Neural progenitor cell (in vitro differentiated cells): ENCODE results near the gene BDH1.
"Not testable (repeated sequence)": the region's sequence is repeated elsewhere in the genome, so short reads cannot be mapped to it uniquely, and the experiment has no call there.

ENCODE experiments used
- EZH2phosphoT487 ChIP-seq: fragments of 200-600 bp; sonication (generic); IDR thresholded peaks from 2 replicates; pipeline ENCODE4 v1.6.1; 2017; ENCODE audit warnings: antibody characterized with exemption
- TF ChIP-seq, protein P1 (sequence below): fragments of 200-600 bp; sonication (generic); IDR thresholded peaks from 2 replicates; pipeline ENCODE4 v1.5.1; 2017; ENCODE audit warnings: antibody characterized with exemption, mild to moderate bottlenecking

DNA sequence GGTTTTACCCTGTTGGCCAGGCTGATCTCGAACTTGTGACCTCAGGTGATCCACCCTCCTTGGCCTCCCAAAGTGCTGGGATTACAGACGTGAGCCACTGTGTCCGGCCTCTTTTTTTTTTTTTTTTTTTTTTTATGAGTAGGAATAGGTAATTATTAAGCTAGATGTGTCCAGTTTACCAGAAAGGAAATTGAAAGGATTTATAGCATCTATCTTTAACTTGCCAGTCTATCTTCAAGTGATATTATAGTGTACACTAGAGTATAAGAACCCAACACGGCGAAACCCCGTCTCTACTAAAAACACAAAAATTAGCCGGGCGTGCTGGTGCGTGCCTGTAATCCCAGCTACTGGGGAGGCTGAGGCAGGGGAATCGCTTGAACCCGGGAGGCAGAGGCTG, 31.0 kb upstream of the BDH1 start:
- not testable (repeated sequence) for TF ChIP-seq EZH2phosphoT487
- TF ChIP-seq, protein P1, sequence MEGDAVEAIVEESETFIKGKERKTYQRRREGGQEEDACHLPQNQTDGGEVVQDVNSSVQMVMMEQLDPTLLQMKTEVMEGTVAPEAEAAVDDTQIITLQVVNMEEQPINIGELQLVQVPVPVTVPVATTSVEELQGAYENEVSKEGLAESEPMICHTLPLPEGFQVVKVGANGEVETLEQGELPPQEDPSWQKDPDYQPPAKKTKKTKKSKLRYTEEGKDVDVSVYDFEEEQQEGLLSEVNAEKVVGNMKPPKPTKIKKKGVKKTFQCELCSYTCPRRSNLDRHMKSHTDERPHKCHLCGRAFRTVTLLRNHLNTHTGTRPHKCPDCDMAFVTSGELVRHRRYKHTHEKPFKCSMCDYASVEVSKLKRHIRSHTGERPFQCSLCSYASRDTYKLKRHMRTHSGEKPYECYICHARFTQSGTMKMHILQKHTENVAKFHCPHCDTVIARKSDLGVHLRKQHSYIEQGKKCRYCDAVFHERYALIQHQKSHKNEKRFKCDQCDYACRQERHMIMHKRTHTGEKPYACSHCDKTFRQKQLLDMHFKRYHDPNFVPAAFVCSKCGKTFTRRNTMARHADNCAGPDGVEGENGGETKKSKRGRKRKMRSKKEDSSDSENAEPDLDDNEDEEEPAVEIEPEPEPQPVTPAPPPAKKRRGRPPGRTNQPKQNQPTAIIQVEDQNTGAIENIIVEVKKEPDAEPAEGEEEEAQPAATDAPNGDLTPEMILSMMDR: not testable (repeated sequence)
